ENCODE measurements around the gene STX16. TPM values are rescaled to one million over a fixed set of nuclear protein-coding genes. Genes with fewer than 3 reads are reported as not detected.

Gene STX16
- total RNA-seq, 1 experiment from 2014 or later: 58.3 TPM

- H2AFZ ChIP-seq (ENCODE audit: low read length): no peak overlapping the region
These were observed 993 bp downstream of the STX16 start for GRCh38 chr20:58651946-58652605.

GRCh38 chr20:58652606-58653294 lies 1.7 kb downstream of the STX16 start:
- Histone ChIP-seq H3K27ac (ENCODE audit: low read length) (peak overlapping the region; percentile 78), H3K9ac (ENCODE audit: low read length) (peak overlapping the region; percentile 91), H3K36me3 (ENCODE audit: insufficient read depth, low read length) (peaks cover 6% of the 10 kb centered on the region; the same call in 1 of the 2 replicates), H3K4me2 (ENCODE audit: low read depth, low read length, poor library complexity, severe bottlenecking) (peak overlapping the region; percentile 78), H3K27me3 (ENCODE audit: low read length) (no peaks in the 10 kb centered on the region), H3K79me2 (ENCODE audit: low read length) (peaks cover 65% of the 10 kb centered on the region), H3K9me3 (ENCODE audit: low read length) (no peaks in the 10 kb centered on the region), H3K4me1 (ENCODE audit: low read length) (peaks cover 63% of the 10 kb centered on the region), H3K9me2 (replicated peaks; ENCODE audit: insufficient read depth, low read length) (no peaks in the 10 kb centered on the region), H2AFZ (ENCODE audit: low read length) (no peak overlapping the region), H3K4me3 (ENCODE audit: low read length) (peak overlapping the region; percentile 91), H4K20me1 (ENCODE audit: insufficient read depth, low read depth, low read length) (no peaks in the 10 kb centered on the region)
- DNase-seq: peak; percentile 61

More at GRCh38 chr20:58651946-58652605, 993 bp downstream of the STX16 start:
- Histone ChIP-seq H3K36me3 (ENCODE audit: insufficient read depth, low read length) (peaks cover 6% of the 10 kb centered on the region; the same call in 1 of the 2 replicates), H3K9ac (ENCODE audit: low read length) (peak overlapping the region; percentile 91), H3K27me3 (ENCODE audit: low read length) (no peaks in the 10 kb centered on the region), H3K79me2 (ENCODE audit: low read length) (peaks cover 59% of the 10 kb centered on the region), H3K4me2 (ENCODE audit: low read depth, low read length, poor library complexity, severe bottlenecking) (peak overlapping the region; percentile 78), H3K4me3 (ENCODE audit: low read length) (peak overlapping the region; percentile 91), H3K4me1 (ENCODE audit: low read length) (peaks cover 59% of the 10 kb centered on the region), H3K27ac (ENCODE audit: low read length) (peak overlapping the region; percentile 78), H3K9me3 (ENCODE audit: low read length) (no peaks in the 10 kb centered on the region), H3K9me2 (replicated peaks; ENCODE audit: insufficient read depth, low read length) (no peaks in the 10 kb centered on the region), H4K20me1 (ENCODE audit: insufficient read depth, low read depth, low read length) (no peaks in the 10 kb centered on the region)
- DNase-seq: peak; percentile 93

- H2AFZ ChIP-seq (ENCODE audit: low read length): no peak overlapping the region
- DNase-seq: no peak
- no peaks in the 10 kb centered on the region for H3K9me3 ChIP-seq (ENCODE audit: low read length)
- H3K4me3 ChIP-seq (ENCODE audit: low read length): peak overlapping the region; percentile 91
- peaks cover 6% of the 10 kb centered on the region; the same call in 1 of the 2 replicates for H3K36me3 ChIP-seq (ENCODE audit: insufficient read depth, low read length)
- peak overlapping the region; percentile 78 for H3K27ac ChIP-seq (ENCODE audit: low read length)
- peak overlapping the region; percentile 91 for H3K9ac ChIP-seq (ENCODE audit: low read length)
- H3K27me3 ChIP-seq (ENCODE audit: low read length): no peaks in the 10 kb centered on the region
- peaks cover 81% of the 10 kb centered on the region for H3K79me2 ChIP-seq (ENCODE audit: low read length)
- peak overlapping the region; percentile 78 for H3K4me2 ChIP-seq (ENCODE audit: low read depth, low read length, poor library complexity, severe bottlenecking)
- peaks cover 79% of the 10 kb centered on the region for H3K4me1 ChIP-seq (ENCODE audit: low read length)
- H4K20me1 ChIP-seq (ENCODE audit: insufficient read depth, low read depth, low read length): no peaks in the 10 kb centered on the region
- H3K9me2 ChIP-seq (replicated peaks; ENCODE audit: insufficient read depth, low read length): no peaks in the 10 kb centered on the region
These were observed 3.3 kb downstream of the STX16 start for GRCh38 chr20:58654337-58654736.

GRCh38 chr20:58655328-58656107 lies 4.4 kb downstream of the STX16 start:
- Histone ChIP-seq H3K4me3 (ENCODE audit: low read length) (peak overlapping the region; percentile 24; the same call in 1 of the 2 replicates), H3K4me2 (ENCODE audit: low read depth, low read length, poor library complexity, severe bottlenecking) (peak overlapping the region; percentile 78), H3K27ac (ENCODE audit: low read length) (peak overlapping the region; percentile 78)

GRCh38 chr20:58656831-58657230 lies 5.7 kb downstream of the STX16 start:
- no peaks in the 10 kb centered on the region for H3K27me3 ChIP-seq (ENCODE audit: low read length)
- H3K36me3 ChIP-seq (ENCODE audit: insufficient read depth, low read length): peaks cover 13% of the 10 kb centered on the region
- no peaks in the 10 kb centered on the region for H3K9me2 ChIP-seq (replicated peaks; ENCODE audit: insufficient read depth, low read length)
- H2AFZ ChIP-seq (ENCODE audit: low read length): no peak overlapping the region
- peaks cover 99% of the 10 kb centered on the region for H3K79me2 ChIP-seq (ENCODE audit: low read length)
- peak overlapping the region; percentile 18 for H3K27ac ChIP-seq (ENCODE audit: low read length)
- no peak for DNase-seq
- no peaks in the 10 kb centered on the region for H3K9me3 ChIP-seq (ENCODE audit: low read length)
- H3K4me1 ChIP-seq (ENCODE audit: low read length): peaks cover 76% of the 10 kb centered on the region
- H4K20me1 ChIP-seq (ENCODE audit: insufficient read depth, low read depth, low read length): peaks cover 5% of the 10 kb centered on the region; the same call in 1 of the 2 replicates
- H3K4me3 ChIP-seq (ENCODE audit: low read length): no peak overlapping the region
- peak overlapping the region; percentile 78 for H3K4me2 ChIP-seq (ENCODE audit: low read depth, low read length, poor library complexity, severe bottlenecking)
- no peak overlapping the region for H3K9ac ChIP-seq (ENCODE audit: low read length)

More at GRCh38 chr20:58655328-58656107, 4.4 kb downstream of the STX16 start:
- Histone ChIP-seq H3K9me3 (ENCODE audit: low read length) (no peaks in the 10 kb centered on the region), H3K79me2 (ENCODE audit: low read length) (peaks cover 93% of the 10 kb centered on the region), H3K9ac (ENCODE audit: low read length) (peak overlapping the region; percentile 19; the same call in 1 of the 2 replicates), H3K4me1 (ENCODE audit: low read length) (peaks cover 80% of the 10 kb centered on the region), H2AFZ (ENCODE audit: low read length) (no peak overlapping the region), H3K9me2 (replicated peaks; ENCODE audit: insufficient read depth, low read length) (no peaks in the 10 kb centered on the region), H4K20me1 (ENCODE audit: insufficient read depth, low read depth, low read length) (no peaks in the 10 kb centered on the region), H3K27me3 (ENCODE audit: low read length) (no peaks in the 10 kb centered on the region), H3K36me3 (ENCODE audit: insufficient read depth, low read length) (peaks cover 6% of the 10 kb centered on the region; the same call in 1 of the 2 replicates)
- no peak for DNase-seq

- H3K79me2 ChIP-seq (ENCODE audit: low read length): peaks cover 100% of the 10 kb centered on the region
- H3K9me2 ChIP-seq (replicated peaks; ENCODE audit: insufficient read depth, low read length): no peaks in the 10 kb centered on the region
- no peak overlapping the region for H3K4me3 ChIP-seq (ENCODE audit: low read length)
- peaks cover 8% of the 10 kb centered on the region; the same call in 1 of the 2 replicates for H4K20me1 ChIP-seq (ENCODE audit: insufficient read depth, low read depth, low read length)
- H2AFZ ChIP-seq (ENCODE audit: low read length): no peak overlapping the region
- DNase-seq: no peak
- peak overlapping the region; percentile 18 for H3K27ac ChIP-seq (ENCODE audit: low read length)
- H3K9me3 ChIP-seq (ENCODE audit: low read length): no peaks in the 10 kb centered on the region
- H3K27me3 ChIP-seq (ENCODE audit: low read length): no peaks in the 10 kb centered on the region
- H3K4me2 ChIP-seq (ENCODE audit: low read depth, low read length, poor library complexity, severe bottlenecking): peak overlapping the region; percentile 78
- peaks cover 76% of the 10 kb centered on the region for H3K4me1 ChIP-seq (ENCODE audit: low read length)
- 0 out of 2 replicates have a peak overlapping the region, but pooled peaks have one; percentile 6 for H3K9ac ChIP-seq (ENCODE audit: low read length)
- peaks cover 16% of the 10 kb centered on the region for H3K36me3 ChIP-seq (ENCODE audit: insufficient read depth, low read length)
These were observed 6.2 kb downstream of the STX16 start for GRCh38 chr20:58657262-58657661.

- peaks cover 8% of the 10 kb centered on the region; the same call in 1 of the 2 replicates for H4K20me1 ChIP-seq (ENCODE audit: insufficient read depth, low read depth, low read length)
- no peak for DNase-seq
- H3K79me2 ChIP-seq (ENCODE audit: low read length): peaks cover 100% of the 10 kb centered on the region
- no peak overlapping the region for H3K27ac ChIP-seq (ENCODE audit: low read length)
- no peak overlapping the region for H3K4me3 ChIP-seq (ENCODE audit: low read length)
- H2AFZ ChIP-seq (ENCODE audit: low read length): no peak overlapping the region
- H3K9me2 ChIP-seq (replicated peaks; ENCODE audit: insufficient read depth, low read length): no peaks in the 10 kb centered on the region
- no peaks in the 10 kb centered on the region for H3K9me3 ChIP-seq (ENCODE audit: low read length)
- 0 out of 2 replicates have a peak overlapping the region, but pooled peaks have one; percentile 6 for H3K9ac ChIP-seq (ENCODE audit: low read length)
- peaks cover 74% of the 10 kb centered on the region for H3K4me1 ChIP-seq (ENCODE audit: low read length)
- H3K27me3 ChIP-seq (ENCODE audit: low read length): no peaks in the 10 kb centered on the region
- peak overlapping the region; percentile 78 for H3K4me2 ChIP-seq (ENCODE audit: low read depth, low read length, poor library complexity, severe bottlenecking)
- H3K36me3 ChIP-seq (ENCODE audit: insufficient read depth, low read length): peaks cover 18% of the 10 kb centered on the region
These were observed 6.9 kb downstream of the STX16 start for GRCh38 chr20:58657986-58658385.

Data from Karpas-422 (cell line).